Measurements from ENCODE around the gene GALNT5.
"Not testable (repeated sequence)": the region's sequence is repeated elsewhere in the genome, so short reads cannot be mapped to it uniquely, and the experiment has no call there.

GALNT5 gene, protein sequence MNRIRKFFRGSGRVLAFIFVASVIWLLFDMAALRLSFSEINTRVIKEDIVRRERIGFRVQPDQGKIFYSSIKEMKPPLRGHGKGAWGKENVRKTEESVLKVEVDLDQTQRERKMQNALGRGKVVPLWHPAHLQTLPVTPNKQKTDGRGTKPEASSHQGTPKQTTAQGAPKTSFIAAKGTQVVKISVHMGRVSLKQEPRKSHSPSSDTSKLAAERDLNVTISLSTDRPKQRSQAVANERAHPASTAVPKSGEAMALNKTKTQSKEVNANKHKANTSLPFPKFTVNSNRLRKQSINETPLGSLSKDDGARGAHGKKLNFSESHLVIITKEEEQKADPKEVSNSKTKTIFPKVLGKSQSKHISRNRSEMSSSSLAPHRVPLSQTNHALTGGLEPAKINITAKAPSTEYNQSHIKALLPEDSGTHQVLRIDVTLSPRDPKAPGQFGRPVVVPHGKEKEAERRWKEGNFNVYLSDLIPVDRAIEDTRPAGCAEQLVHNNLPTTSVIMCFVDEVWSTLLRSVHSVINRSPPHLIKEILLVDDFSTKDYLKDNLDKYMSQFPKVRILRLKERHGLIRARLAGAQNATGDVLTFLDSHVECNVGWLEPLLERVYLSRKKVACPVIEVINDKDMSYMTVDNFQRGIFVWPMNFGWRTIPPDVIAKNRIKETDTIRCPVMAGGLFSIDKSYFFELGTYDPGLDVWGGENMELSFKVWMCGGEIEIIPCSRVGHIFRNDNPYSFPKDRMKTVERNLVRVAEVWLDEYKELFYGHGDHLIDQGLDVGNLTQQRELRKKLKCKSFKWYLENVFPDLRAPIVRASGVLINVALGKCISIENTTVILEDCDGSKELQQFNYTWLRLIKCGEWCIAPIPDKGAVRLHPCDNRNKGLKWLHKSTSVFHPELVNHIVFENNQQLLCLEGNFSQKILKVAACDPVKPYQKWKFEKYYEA

DNA sequence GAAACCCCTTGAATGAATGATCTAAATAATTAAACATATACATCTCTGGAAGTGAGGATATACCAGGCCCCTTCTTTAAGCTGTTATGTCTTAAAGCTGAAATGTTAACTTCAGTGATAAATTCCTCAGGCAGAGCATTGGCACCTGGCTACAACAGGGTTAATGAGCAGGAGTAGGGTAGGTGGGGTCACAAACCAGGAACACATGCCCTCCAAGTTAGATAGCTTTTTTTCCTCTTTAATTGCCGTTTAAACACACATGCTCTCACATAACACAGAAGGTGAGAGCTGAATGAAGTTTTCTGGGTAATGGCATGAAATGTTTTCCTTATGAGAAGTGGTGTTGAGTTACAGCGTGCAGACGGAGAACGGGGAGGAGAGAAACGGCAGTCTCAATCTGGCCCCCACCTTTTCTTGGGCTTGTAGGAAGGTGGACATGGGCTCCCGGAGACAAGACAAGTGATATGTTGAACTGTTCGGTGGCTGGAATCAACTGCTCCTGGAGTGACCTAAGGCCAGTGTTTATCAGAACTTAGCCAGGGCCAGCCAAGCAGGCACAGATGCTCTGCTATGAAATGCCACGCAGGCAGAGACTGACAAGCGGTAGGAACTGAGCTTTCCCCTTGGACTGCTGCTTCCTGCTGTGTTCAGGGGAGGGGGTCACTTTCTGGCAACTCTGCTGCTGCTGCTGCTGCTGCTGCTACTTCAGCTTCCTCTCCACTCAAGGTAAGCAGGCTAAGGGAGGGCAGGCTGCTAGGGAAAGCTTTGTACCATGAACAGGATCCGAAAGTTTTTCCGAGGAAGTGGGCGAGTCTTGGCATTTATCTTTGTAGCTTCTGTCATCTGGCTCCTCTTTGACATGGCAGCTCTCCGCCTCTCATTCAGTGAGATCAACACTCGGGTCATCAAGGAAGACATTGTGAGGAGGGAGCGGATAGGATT is at the start of gene GALNT5:
TSS of gene GALNT5 (plus strand) at position 394 of the 941 bp plus-strand sequence. CDS start at position 772, 378 bp downstream.
- peak; percentile 69 for DNase-seq

DNA sequence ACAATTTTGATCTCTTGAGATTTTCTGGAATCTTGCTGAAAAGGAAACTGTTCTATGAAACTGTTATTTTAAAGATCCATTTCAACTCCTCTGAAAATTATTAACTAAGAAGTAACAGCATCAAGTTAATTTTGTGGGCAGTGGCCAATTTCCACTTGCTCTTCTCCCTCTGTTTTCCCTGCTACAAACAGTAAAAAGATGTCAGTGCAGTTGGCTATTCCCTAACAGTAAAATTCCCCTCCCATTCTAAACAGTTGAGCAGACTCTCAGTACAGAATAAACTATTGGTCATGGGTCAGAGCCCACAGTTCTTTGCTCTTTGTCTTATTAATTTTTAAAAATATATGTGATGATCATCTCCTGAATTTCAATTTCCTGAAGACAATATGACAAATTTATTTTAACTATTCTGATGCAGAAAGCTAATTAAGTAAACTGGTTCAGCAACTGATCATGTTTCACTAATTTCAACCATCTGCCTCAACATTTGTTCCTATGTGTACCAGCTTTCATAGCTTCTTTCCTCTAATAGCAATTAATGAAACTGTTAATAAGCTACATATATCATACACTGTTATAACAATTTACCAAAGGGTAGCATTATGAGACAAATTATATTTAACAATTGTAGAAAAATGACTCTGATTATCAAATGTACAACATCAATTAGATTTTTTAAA is 41.1 kb upstream of the GALNT5 start:
- DNase-seq = no peak

DNA sequence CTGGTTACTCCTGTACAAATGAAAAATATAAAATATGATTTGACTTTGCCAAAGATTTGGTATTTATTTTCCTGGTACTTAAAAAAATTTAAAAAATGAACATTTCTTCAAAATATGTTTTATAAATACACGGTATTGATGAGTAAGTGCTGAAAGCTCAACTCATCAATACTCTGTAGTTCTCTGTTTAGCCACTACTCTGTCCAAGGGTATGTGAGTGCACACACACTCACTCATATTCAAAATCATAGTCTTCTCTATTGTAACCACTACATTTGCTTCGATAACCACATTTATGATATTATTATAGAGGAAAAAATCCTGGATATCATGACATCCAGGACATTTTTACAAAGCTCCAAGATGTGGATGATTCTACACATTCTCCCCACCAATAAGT is 40.1 kb upstream of the GALNT5 start:
- no peak for DNase-seq

DNA sequence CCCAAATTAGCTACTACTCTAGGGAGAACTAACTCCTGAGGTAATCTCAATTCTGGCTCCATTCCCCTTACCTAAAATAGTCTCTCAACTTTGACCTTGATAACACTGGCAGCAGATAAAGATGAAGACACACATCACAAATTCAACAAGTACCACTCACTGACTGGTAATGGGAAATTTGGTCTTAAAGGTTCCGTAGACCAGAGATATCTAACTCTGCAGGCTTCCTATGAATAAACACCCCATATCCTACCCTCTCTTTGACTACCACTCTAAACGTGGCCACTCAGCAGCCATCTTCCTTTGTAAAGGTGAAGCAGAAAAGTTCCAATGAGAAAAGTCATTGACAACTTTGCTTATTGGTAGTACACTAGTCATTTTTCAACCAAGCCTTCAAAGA is 38.6 kb upstream of the GALNT5 start:
- no peak for DNase-seq

DNA sequence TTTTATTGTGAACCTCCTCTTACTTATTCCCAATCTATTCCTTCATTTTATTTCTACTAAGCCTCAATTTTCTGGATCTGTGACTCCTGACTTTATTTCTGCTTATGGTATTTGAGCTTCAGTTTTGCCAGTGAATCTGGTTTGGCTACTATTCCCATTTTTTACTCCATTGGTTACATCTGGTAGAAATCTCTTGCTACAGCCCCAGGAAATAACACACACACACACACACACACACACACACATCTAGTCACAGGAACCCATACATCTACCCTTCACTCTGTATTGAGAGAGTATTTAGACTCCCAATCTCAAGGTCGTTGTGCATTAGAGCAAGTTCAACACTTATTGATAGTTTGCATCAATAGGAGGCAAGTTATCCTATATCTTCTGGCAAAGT is 37.0 kb upstream of the GALNT5 start:
- DNase-seq = no peak

DNA sequence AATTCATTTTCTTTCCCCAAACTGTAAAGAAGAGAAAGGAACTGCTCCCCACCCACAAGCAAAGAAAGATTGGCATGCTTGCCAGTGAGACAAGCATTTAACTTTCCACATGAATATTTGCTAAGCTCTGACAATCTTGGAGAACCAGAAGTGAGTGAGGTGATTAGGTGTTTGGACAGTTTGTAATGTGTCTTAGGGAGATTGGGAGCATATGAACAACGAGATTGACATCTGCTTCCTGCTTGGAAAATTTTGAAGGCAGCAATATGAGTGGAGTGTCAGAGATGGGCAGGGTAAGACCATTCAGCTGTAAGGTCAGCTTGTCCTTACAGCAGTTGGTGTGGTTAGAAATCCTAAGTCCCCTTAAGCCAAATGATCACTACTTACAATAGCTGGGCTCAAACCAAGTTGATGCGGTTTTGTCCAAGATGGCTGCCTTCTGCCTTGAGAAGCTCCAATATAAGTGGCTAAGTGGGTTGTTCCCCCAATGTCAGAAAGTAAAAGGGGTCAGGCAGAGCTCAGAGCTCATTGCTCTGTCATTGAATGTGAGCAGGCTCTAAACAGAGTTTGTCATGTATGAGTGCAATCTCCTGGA is 36.0 kb upstream of the GALNT5 start:
- no peak for DNase-seq

DNA sequence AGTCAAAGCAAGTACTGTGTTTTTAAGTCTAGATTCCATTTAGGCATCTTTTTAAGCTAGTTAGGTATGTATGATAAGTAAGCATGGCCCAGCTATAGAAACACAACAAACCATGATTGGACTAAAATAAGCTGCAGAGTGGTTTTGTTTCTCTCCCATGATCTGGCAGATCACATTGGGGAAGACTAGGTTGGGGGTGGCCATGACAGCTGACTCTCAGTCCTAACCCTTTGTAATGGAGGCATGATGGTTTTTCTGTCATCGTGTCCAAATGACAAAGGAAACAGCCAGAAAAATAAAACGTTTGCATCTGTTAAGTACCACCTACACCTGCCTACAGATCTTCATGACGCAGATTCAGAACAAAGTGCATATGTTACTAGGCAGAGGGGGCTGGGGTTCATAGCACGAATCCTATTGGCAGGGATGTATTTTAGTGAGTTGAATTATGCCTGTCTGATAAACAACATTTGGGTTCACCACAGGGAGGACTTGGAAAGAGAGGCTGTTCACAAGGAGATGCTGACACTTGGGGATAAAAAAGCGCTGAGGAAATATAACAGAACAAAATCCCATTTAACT is 33.8 kb upstream of the GALNT5 start:
- no peak for DNase-seq

DNA sequence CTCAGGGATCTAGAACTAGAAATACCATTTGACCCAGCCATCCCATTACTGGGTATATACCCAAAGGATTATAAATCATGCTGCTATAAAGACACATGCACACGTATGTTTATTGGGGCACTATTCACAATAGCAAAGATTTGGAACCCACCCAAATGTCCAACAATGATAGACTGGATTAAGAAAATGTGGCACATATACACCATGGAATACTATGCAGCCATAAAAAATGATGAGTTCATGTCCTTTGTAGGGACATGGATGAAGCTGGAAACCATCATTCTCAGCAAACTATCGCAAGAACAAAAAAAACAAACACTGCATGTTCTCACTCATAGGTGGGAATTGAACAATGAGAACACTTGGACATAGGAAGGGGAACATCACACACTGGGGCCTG is 33.1 kb upstream of the GALNT5 start:
- DNase-seq = not testable (repeated sequence)

DNA sequence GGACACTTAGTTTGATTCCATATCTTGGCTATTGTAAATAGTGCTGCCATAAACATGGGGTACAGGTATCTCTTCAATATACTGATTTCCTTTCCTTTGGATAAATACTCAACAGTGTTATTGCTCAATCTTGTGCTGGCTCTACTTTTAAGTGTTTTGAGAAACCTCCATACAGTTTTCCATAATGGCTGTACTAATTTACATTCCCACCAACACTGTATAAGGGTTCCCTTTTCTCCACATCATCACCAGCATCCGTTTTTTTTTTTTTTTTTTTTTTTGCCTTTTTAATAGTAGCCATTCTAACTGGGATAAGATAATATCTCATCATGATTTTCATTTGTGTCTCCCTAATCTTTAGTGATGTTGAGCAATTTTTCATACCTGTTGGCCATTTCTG is 29.9 kb upstream of the GALNT5 start:
- no peak for DNase-seq

DNA sequence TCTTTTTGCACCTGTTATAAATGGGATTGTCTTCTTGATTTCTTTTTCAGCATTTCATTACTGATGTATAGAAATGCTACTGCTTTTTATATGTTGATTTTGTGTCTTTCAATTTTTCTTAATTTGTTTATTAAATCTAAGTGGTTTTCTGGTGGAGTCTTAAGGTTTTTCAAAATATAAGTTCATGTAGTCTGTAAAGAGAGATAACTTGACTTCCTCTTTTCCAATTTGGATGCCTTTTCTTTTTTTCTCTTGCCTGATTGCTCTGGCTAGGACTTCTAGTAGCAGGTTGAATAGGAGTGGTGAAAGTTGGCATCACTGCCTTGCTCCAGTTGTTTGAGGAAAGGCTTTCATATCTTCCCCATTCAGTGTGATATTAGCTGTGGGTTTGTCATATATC is 28.6 kb upstream of the GALNT5 start:
- DNase-seq = no peak

DNA sequence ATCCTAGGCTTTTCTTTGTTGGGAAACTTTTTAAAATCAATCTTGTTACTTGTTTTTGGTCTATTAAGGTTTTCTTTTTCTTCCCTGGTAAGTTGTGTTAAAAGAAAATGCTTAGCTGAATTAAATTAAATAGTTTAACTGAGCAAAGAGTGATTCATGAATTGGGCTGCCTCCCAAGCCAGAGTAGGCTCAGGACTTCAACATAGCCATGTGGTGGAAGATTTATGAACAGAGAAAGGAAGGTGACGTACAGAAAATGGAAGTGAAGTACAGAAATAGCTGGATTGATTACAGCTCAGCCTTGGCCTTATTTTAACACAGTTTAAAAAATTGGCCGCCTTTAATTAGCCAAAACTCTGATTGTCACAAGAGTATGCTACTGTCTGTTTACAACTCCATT is 27.9 kb upstream of the GALNT5 start:
- DNase-seq = no peak

DNA sequence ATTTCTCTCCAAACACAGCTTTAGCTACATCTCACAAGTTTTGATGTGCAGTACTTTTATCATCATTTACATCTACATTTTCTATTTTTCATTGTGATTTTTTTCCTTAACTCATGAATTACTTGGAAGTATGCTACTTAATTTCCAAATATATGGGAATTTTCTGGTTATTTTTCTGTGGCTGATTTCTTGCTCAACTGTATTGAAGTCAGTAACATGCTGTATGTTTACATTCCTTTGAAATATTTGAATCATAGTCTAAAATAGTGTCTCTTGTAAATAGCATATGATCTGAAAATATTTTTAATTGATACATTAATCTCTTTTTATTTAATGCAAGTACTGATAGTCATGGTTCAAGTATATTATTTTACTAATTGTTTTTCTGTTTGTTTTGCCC is 26.0 kb upstream of the GALNT5 start:
- DNase-seq = no peak

DNA sequence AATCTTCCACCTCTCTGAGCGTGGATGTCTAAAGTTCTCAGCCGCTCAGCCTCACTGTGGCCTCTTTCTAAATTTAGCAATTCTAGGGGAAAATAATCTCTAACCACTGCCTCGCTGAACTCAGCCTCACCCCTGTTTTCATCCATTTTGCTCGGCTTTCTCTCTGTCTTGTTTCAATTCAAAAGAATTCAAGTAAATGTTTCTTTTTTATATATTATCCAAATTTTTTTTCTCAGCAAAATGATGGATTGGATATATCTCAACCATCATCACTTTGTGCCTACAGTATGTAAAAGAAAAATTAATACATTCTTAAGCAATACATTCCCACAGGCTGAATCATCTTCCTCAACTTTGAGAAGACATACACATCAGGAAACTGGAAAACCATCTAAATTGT is 24.0 kb upstream of the GALNT5 start:
- no peak for DNase-seq

DNA sequence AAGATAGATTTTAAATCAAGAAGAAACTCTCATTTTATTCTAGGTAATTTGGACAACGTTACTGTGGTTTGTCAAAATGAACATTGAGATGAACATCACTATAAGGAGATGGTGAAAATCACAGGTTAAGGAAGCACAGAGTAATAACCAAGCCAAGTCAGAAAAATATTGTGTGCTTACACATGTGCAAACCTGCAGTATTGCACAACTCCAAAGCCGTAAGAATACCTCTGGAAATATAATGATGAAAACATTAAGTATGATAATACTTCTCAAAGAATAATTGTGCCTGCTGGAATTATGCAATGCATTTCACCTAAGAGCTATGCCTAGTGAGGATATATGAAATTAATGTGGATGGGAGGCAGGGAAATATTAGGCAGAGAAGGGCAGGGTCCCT is 21.1 kb upstream of the GALNT5 start:
- no peak for DNase-seq

DNA sequence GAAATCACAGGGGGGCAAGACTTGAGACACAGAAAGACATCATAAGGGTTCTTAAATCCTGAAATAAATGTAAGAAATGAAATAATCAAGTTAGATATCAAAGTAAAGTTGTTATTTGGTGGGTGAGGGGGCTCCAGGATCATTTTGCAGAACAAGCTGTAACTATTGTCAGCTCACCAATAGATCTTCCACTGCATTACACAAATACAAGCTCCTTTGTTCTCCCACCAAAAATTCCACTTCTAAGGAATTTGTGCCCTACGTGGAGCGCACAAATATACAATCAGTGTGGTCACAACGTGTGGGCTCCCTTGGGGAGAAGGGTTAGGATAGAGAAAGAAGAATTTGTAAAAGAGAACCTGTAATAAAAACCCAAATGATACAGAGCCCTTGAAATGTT is 19.2 kb upstream of the GALNT5 start:
- DNase-seq = no peak

DNA sequence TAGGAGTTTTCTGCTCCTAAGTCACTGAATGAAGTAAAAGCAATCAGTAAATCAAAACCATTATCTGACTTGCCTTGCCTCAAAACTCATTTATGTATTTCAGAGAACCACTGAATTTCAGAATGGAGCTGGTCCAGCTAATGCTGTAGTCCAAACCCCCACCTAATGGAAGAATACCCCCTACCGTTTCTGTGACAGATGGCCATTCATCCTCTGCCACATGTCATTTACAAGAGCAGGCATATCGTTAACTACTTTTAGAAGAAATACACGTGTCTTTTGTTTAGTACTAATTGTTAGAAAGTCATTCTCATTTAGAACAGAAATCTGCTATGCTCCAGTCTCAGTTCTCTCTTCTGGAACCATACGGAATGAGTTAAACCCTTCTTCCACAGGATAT is 12.8 kb upstream of the GALNT5 start:
- peak; percentile 87 for DNase-seq

DNA sequence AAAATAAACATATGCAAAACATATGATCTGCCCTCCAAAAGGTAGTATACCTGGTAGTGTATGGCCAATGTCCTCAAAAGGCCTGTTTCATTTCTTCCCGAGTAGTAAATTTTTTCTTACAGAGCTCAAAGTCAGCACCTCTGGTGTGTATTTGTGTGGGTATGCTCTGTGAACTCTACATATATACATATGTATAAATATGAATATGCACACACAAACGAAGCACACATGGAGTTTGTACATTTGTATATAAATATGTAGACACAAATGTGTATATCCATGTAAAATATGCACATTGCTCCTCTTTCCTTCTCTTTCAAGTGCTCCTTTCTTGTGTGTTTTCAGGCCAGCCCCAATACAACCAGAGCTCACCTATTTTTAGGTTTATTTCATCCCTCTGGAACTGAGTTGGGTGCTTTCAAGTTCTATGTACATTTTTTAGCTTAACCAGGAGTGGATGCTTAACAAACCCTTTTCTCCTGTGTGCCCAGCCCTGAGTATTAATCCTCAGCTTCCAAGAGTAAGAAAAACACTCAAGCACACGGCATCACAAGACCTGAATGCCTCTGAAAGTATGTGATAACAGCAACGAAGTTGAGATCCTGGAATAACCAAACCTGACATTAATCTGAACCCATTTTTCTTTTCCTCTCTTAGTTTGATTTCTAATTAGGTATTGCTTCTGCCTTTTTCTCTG is 12.2 kb upstream of the GALNT5 start:
- no peak for DNase-seq

DNA sequence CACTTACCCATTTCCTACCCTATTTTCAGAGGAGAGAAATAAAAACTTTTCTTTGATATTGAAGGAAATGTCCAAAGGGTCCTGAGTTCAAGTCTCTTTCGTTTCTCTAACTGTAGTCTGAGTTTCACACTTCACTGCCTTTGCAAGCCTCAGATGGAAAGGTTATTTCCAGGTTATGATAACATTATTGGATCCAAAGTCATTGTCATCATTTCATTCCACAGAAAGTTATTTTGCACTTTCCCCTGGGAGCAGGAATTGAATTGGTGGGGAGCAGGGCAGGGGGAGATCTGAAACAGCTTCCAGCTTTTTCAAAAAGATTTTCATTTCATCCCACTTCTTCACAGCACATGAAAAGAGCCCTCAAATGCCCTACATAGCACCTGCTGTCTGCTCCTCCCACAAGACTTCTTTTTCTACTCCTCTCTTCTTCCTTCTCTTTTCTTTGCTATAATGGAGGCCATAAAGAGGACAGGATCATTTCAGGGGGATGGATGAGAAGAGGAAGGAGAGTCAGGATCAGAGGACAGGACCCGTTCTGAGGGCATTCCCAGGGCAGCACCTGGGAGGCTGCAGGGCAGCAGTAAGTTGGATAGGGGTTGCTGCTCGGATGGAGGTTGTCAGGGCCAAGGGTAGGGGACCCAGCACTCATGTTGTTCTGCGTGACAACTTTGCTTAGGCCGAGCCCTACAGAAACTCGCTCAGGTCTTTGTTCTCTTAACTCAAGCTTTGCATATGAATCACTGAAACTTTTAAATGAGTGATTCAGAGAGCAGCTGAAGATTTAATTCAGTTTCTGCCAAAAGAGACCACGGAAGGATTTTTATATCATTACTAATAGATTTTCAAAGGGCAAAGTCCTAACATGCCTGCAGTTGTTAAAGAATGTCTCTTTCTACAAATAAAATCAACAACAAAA is 11.4 kb upstream of the GALNT5 start:
- DNase-seq = no peak

DNA sequence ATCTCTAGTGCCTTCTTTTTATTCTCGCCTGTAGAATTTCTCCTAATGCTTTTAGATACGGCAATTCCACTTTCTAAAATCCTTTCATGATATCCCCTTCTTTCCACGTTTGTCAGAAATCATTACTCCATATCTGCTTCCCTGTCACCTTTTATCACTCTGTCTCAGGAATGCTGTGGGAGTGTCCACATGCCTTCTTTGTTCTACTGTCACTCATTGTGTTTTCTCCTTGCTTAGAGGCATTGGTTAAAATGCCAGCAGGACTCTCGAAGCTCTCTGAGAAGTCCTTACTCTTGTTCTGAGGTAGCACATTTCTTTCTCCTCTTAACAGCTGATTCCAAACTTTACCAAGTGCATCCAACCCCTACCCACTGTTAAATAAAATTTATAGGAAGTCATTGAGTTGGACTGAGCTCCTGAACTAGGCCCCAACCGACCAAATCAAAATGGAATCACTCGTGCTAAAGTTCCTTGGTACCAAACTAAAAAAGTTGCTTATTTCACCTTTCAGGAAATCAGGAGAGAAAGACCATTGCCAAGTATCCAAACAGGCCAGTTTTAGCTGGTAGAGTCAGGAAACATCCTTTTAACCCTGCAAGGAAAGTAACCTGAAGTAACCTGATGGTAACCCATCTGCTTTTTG is 10.6 kb upstream of the GALNT5 start:
- no peak for DNase-seq
